Activated CD8-positive, alpha-beta memory T cell treated with anti-CD3 and anti-CD28 coated beads for 24 hours (primary cell): Measurements from ENCODE around the gene SMPD1.

Experiments used
- DNase-seq: peaks from one replicate; pipeline ENCODE4 v3.0.0-alpha.2; 2020

SMPD1 gene

DNA sequence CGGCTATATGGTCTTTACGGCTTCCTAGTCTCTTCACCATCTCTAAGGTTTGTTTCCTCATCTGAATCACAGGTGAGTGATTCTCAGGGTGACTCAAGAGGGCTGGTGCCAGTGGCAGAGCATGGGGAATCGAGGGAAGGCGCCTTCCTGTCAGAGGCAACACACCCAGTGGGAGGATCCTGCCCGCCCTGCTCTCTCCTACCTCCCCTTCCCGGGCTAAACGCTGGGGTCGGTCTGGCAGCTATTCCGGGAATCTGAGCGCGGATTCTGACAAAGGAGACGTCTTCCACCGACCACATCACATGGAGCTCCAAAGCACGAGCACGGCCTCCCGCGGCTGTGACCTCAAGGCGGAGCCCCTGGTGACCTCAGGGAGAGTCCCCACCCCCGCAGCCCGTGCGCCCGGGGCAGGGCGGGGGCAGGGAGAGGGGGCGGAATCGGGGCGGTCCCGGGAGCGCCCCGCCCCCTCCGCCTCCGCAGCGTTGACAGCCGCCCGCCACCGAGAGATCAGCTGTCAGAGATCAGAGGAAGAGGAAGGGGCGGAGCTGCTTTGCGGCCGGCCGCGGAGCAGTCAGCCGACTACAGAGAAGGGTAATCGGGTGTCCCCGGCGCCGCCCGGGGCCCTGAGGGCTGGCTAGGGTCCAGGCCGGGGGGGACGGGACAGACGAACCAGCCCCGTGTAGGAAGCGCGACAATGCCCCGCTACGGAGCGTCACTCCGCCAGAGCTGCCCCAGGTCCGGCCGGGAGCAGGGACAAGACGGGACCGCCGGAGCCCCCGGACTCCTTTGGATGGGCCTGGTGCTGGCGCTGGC, at the start of gene SMPD1:
SMPD1 (plus strand) TSS at position 570 of the 813 bp plus-strand sequence; CDS start at position 695, 125 bp downstream.
- DNase-seq = peak; percentile 97

DNA sequence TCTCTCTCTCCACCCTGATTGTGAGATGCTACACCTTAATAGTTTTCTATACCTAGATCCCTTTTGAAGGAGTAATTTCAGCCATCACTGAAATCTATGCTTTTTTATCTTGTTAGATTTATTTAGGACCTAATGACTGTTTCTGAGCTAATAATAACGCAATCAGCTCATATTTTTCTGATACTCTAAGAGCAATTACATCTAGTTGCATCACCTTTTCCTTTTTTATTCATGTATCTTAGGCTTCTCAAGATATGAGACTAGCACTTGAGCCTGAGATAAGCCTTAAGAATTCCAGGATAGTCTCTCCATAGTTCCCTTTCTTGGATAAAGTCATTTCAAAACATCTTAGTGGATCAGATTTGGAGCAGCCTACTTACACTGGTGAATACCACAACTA, 44.9 kb upstream of the SMPD1 start:
- DNase-seq = no peak

DNA sequence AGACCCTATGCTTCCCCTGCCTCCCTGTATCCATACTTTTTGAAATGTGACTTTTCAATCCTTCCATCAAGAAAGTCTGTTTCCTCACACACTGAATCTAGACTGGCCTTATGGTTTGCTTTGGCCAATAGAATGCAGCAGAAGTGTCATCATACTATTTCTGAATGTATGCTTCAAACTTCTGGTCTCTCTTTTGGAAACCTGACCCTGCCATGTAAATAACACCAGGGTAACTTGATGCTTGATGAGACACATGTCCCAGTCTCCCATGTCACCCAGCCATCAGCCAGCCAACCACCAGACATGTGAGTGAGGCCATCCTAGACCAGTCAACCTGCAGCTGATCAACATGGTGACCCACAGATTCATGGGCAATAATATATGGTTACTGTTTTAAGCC, 40.2 kb upstream of the SMPD1 start:
- no peak for DNase-seq

DNA sequence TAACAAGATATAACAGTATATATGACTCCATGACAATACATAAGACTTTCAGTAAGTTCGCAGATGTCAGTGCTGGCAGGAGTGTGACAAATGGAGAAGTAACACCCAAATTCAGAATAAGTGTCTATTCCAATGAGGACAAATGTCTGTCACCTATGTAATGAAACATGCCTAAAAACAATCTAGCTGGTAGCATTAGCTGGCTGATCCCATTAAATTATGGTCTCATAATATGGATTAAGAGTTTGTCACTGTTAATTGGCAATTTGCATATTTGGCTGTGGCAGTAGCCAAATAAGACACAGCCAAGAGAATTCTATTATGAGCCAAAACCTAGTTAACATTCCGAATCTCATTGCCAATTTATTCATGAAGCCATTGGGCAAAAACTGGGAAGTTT, 39.8 kb upstream of the SMPD1 start:
- DNase-seq = no peak

DNA sequence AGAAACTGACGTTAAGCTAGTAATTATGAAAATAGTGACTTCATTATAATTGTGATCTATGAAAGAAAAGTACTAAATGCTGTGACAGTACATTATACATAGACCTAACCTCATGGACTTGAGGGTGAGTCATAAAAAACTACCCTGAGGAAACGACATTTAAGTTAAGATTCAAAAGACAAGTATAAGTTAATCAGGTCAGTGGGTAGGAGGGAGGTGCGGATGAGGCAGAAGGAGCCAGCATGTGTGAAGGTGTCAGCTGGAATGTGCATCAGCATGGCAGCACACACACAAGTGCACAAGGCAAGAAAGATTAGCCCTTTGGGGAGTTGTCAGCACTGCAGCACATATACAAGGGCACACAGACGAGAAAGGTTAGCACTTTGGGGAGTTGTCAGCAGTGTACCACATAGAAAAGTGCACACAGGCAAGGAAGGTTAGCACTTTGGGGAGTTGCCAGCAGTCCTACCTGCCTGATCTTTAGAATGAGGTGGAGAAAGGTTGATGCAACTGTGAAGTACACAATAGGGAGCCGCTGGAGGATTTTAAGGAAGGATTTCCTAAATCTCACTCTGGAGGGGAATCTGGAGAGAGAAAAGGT, 38.4 kb upstream of the SMPD1 start:
- DNase-seq = no peak

DNA sequence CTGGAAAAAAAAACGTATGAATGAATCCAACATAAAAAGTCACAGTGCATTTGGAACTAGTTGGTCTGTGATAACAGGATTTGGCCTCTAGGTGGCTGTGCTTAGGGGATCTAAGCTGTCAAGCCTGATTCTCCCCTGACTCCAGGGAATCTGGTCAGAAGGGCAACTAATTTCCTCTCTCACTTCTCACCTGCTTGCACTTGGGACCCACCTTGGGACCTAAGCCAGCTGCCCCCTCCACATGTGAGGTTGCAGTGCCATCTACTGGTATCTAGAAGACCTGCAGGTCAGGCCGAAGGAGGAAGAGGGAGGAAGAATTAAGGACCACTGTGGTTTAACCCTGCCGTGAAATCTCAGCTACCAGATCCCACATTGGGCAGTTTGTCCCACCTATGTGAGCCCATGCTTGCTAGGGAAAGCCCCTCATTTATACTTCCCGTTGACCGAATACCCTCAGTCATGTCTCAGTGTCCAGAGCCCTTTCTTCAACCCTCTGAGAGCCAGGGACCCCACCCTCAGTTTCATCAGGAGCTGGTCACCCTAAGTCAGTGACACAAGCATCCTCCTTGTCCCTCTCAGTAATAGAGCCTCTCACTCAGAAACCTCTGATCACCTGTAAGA, 36.8 kb upstream of the SMPD1 start:
- DNase-seq = peak; percentile 85

DNA sequence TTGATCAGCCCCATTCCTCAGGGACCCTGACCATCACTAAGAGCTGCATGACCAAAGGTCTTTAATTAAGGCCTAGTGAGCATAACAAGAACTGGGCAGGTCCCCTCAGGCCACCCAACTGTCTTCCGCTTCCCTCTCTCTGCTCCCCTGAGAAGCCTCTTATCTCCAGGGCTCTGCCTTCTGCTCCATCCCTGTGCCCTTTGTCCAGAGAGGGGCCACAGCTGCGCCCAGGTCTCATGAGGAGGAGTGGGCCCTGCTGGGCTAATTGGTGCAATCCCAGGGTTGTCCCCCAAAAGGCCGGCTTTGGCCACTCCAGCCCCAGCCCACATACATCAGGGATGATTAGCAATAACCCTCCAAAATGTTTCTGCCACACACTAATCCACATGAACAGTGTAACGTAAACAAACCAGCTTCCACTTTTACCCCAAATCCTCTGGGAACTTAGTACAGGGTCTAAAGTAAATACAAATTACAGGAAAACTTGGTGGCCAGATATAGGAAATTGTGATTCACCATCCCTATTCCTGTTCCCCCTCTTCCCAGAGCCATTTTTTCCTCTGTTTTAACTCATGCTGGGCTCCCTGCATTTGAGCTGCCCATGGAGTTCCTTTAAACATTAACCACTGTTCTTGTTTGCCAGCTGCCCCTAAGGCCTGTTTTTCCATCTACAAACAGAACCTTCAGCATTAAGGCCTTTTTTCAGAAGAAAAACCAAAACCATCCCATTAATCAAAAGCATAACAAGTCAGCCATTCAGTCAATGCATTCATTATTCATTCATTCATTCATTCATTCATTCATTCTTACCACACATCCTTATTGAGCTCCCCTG, 35.4 kb upstream of the SMPD1 start:
- DNase-seq = no peak

DNA sequence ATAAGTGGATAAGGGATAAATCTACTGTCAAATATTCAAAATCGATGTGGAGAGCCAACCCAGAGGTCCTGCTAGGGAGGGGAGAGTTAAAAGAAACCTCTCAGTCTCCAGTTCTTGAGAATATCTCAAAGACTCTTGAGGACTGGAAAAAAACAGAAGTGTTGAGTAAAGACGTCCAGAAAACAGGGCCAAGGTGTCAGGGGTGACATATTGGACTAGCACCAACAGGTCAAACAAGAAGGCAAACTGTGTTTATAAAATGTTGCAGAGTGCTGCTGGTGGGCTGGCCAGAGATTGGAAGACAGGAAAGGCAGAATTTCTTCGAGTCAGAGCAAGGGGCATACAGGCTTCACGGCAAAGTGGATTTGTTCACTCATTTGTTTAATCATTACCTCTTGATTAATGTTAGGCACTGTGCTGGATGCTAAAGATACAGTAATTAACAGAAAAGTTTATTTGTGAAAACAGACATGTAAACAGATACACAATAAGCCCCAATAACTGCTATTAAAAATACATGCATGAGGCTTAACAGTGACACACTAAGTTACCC, 33.7 kb upstream of the SMPD1 start:
- no peak for DNase-seq

DNA sequence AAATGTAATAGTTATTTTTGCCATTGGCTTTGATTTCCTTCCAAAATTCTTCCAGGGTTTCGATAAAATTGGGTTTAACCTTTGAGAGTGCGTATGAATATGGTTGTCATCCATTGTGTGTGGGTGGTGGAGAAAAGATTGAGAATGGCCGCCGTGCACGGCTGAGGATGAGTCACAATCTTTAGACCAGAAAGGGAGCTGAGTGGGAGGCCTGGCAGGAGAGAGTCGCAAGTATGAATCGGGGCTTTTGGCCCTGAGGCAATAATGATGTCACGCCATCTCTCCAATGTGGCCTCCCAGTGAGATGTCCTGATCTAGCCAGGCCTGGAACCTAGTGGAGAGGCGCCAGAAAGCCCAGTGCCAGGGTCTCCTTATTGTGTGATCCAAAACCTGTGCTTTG, 33.1 kb upstream of the SMPD1 start:
- DNase-seq = no peak

DNA sequence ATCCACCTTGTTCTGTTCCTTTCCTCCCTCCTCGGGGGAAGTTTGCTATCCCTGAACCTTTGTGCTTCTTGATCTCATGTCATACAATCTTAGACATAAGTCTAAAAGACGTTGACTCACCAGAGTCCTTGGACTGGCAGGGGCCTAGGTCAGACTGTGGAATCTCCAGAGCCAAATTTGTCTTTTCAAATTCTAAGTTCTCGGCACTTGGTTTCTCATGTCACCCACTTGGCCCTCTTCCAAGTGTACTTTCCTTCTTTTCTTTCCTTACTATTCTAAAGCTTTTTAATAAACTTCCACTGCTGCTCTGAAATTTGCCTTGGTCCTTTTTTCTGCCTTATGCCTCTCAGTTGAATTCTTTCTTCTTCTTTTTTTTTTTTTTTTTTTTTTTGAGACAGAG, 30.1 kb upstream of the SMPD1 start:
- no peak for DNase-seq

DNA sequence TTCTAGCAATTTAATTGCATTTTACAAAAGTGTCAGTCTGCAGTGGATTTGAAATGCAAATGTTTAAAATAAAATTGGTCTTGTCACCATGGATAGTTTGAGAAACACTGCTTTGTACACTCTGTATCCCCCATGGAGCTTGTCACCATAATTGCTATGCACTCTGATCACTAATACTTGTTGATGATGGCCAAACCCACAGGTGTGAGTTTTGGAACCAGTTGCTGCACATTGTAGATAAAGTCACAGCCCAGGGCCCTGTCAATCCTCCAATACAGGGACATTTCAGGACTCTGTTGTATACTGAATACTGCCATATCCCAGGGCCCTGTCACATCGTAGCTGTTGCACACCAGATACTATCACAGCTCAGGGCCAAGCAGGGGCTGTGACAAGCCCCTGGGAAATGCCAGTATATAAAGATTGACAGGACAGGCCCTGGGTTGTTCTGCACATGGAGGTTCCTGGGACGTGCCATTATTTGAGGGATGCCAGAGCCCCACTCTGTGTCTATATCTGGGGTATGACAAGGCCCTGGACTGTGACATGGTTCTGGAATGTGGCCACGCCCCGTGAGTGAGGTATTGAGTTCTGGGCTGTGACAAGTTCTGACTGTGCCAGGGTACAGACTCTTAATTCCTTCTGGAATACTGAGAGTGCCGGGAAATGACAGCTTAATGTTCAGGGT, 27.9 kb upstream of the SMPD1 start:
- DNase-seq = no peak

DNA sequence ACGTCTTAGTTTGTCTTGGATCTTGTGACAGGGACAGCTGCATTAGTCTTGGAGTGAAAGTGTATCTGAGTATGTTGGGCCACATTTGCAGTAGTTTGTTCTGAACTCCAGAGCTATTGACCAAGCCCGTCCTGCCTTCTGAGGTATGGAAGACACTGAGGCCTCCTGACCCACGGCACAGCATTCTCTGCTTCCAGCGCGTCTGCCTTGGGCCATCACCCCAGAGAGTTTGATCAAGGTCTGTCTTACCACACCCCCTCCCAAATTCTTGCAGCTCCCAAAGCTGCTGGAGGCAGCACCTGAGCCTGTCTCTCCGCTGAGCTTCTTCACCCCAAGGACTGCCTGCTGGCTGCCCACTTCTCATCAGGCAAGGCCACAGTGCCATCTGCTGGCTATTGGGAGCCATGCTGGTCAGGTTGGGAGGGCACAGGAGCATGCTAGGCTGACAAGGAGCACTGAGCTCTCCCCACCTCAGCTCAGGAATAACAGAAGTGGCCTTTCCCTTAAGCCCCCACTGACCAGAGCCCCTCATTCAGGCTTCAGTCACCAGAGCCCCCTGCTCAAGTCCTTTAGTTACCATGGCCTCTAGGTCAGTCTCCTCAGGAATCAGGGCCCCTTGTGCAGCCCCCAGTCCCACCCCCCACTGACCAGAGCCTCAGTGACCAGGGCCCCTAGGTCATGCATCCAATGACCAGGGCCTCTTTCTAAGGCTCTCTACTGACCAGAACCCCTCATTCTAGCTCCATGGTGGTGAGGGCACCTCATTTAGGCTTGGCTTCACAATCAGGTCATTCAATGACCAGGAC, 27.2 kb upstream of the SMPD1 start:
- DNase-seq = peak; percentile 85

DNA sequence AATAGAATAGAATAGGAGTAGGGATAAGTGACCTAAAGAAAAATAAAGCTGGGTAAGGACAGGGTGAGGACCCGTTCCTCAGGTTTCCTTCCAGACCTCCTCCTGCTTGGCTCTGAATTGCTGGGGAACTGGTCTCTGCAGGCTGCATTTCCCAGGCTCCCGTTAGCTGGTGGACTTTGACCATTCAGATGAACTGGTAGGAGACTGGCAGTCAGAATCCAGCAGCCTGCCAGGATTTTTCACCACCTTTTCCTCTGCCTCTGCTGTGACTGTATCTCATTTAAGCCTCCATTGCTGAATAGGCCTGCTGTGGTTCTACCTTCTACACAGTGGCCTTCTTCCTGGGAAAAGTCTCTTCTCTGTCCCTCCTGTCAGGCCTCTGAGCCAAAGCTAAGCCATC, 24.6 kb upstream of the SMPD1 start:
- DNase-seq = no peak

DNA sequence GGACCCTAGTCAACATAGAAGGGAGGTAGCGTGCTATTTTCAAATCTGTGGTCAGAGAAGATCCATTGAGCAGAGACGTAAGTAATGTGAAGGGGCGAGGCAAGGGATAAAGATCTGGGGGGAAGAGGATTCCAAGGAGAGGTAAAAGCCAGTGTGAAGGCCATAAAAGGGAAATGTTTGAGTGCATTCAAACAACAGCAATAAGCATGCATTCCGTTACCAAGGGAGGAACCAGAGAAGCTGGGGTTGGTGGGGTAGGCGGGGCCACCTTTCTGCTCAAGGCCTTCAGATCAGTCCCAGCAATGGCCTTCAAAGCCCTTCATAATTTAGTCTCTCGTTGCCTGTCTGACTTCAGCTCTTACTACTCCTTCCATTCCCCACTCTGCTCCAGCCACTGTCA, 18.4 kb upstream of the SMPD1 start:
- DNase-seq = no peak

DNA sequence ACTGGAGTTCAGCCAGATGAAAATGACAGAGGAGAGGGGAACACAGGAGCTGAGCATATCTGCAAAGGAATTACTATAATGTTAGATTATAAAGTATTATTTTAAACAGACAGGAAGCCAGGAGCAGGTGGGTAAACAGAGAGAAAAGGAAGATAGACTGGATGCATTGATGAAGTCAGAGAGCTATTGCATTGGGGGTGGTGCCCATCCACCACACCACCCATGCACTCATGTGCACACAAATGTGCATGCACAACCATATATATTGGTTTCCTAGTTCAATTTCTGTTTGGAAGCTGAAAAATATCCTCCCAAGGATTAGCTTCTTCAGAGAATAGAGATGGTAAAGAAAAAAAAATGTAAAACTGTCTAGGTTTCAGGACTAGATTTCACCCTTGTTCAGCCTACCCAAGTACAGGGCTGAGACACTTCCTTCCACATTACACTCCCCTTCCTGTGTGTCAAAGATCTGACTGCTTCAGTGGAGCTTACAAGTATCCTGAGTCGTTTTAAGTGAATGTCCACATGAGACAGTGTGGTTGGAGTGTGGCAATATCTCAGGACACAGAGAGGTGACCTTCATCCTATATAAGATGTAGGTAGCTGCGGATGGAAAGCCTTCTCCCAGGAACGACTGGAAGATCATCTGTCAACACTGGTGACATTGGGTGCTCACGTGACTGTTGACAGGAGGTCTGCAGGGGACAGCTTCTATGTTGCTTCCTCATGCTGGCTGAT, 12.2 kb upstream of the SMPD1 start:
- no peak for DNase-seq

DNA sequence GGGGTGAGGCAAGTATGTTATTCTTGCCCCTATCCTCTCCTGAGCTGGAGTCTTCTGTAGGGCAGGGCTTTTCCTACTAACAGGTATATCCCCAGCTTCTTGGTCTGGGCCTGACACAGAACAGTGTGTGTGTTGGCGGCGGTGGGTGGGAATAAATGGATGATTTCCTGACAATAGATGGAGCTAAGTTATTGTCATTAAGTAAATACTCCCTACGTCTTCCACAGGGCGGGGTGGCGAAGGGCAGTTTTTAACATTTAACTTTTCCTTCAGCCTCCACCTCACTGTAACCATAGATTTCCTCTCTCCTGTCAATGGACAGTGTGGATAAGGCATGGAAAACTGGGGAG, 11.7 kb upstream of the SMPD1 start:
- DNase-seq = no peak

DNA sequence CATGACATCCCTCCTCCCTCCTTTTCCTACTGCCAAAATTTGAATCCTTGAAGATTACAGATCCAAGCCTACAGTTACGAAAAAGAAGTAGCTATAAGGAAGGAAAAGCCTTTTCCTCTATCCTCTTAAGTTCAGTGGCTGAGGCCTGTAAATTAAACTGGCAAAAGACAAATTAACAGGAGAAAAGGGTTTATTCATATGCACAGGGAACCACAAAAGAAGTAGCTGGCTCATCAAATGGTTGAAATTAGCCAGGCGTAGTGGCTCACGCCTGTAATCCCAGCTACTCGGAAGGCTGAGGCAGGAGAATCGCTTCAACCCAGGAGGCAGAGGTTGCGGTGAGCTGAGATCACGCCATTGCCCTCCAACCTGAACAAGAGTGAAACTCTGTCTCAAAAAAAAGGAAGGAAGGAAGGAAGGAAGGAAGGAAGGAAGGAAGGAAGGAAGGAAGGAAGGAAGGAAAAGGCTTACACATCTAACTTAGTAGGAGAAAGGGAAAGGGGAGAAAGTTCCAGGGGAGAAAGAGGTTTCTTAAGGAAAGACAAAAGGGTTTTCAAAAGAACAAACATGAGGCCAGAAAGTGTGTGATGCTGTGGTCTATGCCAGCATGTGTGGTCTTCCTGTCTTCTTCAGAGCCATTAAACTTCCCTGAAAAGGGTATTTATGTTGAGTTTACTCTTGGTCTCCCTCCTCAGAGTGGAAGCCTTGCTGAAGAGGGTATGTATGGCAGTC, 5.1 kb upstream of the SMPD1 start:
- DNase-seq = no peak

DNA sequence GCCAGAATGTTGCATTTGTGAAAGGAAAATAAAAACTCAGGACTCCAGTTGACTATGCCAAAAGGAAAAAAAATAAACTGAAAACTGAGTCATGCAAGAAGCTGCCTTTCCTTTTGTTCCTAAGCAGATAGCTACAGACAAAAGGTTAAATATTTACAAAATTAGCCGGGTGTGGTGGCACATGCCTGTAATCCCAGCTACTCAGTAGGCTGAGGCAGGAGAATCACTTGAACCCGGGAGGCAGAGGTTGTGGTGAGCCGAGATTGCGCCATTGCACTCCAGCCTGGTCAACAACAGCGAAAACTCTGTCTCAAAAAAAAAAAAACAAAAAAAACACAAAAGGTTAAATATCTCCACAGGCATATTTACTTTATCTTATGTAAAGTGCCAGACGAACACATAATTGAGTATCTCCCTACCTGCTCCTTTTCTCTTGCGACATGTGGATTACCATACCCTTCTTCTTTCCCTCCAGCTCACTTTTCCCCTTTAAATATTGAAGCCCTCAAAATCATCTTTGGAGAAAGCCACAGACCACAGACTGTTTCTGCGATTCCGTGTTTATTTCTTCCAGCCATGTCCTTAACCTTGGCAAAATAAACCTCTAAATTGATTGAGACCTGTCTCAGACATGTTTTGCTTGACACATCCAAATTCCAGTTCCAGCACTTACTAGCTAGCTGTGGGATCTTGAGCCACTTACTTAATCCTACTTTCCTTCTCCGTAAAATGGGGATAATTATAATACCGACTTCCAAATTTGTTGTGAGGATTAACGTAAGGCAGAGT, 2.3 kb upstream of the SMPD1 start:
- DNase-seq = no peak

DNA sequence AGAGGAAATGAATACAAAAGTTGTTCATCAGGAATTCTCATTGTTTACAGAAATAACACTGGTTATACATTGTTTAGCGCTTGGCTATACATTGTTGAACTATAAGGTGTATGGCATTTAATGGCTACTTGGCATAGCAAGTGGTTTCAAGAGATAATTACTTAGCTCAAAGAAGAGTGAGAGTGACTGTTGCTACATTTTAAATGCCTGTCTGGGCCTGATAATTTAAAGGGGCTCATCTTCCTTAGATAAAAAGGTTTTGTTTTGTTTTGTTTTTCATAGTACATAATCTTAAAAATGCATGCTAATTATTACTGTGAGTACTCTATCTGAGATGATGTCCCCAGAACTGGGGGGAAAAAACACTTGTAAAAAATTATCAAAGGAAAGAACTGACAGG, 1.5 kb upstream of the SMPD1 start:
- DNase-seq = no peak
